Suprapubic skin (tissue), 4 donors: ENCODE measurements around the gene CDNF. TPM values are rescaled to one million over a fixed set of nuclear protein-coding genes. Genes with fewer than 3 reads are reported as not detected.

ENCODE experiments used
- DNase-seq, 2 donors: peaks; one replicate each; pipeline ENCODE4 v3.0.0-alpha.2; 2019; ENCODE audit warnings: low spot score in 2 of 2
- H3K27ac ChIP-seq: fragments of 200-600 bp; sonication (generic); one replicate; pipeline ENCODE4 v1.5.1; 2019
- H3K27me3 ChIP-seq: fragments of 200-600 bp; sonication (generic); one replicate; pipeline ENCODE4 v1.5.1; 2019
- H3K36me3 ChIP-seq: fragments of 200-600 bp; sonication (generic); one replicate; pipeline ENCODE4 v1.5.1; 2019
- H3K4me1 ChIP-seq: fragments of 200-600 bp; sonication (generic); one replicate; pipeline ENCODE4 v1.5.1; 2019
- H3K4me3 ChIP-seq: fragments of 200-600 bp; sonication (generic); one replicate; pipeline ENCODE4 v1.5.1; 2019; ENCODE audit warnings: mild to moderate bottlenecking
- H3K9me3 ChIP-seq: fragments of 200-600 bp; sonication (generic); one replicate; pipeline ENCODE4 v1.5.1; 2019
- EP300 ChIP-seq: sonication (generic); formaldehyde crosslinking; IDR thresholded peaks from one replicate; pipeline ENCODE4 v1.6.1; 2017; ENCODE audit warnings: antibody characterized with exemption
- POLR2A ChIP-seq, 2 donors: fragments of 450-650 bp; IDR thresholded peaks; one replicate each; pipeline ENCODE4 v1.6.1; 2017; ENCODE audit warnings: antibody characterized with exemption in 2 of 2, mild to moderate bottlenecking in 2 of 2, moderate library complexity in 2 of 2
- POLR2AphosphoS5 ChIP-seq, 3 donors: sonication (generic); formaldehyde crosslinking; IDR thresholded peaks; one replicate each; pipeline ENCODE4 v1.6.1; 2017; ENCODE audit warnings: antibody characterized with exemption in 3 of 3
- WGBS: methylation state at CpG from one replicate; pipeline ENCODE4 v1.1.5; 2018; 5-methylcytosine and 5-hydroxymethylcytosine counted together
- total RNA-seq, 4 donors: library from RNA; depleted of rRNA; stranded (reverse); fragments of >200 nt; gene quantifications; one replicate each; pipeline ENCODE4 v1.1.0, GENCODE V29; 2016
- TF ChIP-seq, protein P1 (sequence below), 2 donors: fragments of 200-600 bp in 1 of 2; fragments of 450-650 bp in 1 of 2; sonication (generic) in 1 of 2; IDR thresholded peaks; one replicate each; pipeline ENCODE4 v1.5.1; 2016 to 2019; ENCODE audit warnings: antibody characterized with exemption in 2 of 2, mild to moderate bottlenecking in 1 of 2, moderate library complexity in 1 of 2

Gene CDNF
- total RNA-seq, 4 donors from 2014 or later: 2.3 to 5.3 (median 4.3) TPM

DNA sequence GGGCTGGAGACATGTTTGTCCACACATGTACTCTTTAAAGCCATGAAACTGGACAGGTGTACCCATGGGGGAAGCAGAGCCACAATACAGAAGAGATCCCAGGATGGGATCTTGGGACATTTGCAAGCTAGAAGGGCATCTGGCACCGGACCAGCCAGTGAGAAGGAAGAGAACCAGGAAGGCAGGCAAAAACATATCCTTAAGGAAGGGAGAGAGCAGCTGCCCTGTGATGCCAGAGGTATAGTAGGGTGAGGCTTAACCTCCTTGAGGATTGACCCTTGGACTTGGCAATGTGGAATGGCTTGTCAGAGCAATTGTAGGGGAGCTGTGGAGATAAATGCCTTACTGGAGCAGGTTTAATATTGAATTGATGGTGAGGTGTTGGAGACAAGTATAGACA, 23.0 kb upstream of the CDNF start:
- H3K4me1 ChIP-seq: no peaks in the 10 kb centered on the region
- H3K27ac ChIP-seq: no peak overlapping the region
- H3K9me3 ChIP-seq: no peaks in the 10 kb centered on the region
- H3K36me3 ChIP-seq: peaks cover 29% of the 10 kb centered on the region
- no peak overlapping the region for H3K4me3 ChIP-seq
- DNase-seq: no peak
- WGBS: 74% methylated on average over 1 of the region's 1 CpG
- H3K27me3 ChIP-seq: no peaks in the 10 kb centered on the region
- no peak for TF ChIP-seq EP300
- no peak for TF ChIP-seq POLR2A (IDR thresholded peaks at IDR 0.05)
- TF ChIP-seq, protein P1, sequence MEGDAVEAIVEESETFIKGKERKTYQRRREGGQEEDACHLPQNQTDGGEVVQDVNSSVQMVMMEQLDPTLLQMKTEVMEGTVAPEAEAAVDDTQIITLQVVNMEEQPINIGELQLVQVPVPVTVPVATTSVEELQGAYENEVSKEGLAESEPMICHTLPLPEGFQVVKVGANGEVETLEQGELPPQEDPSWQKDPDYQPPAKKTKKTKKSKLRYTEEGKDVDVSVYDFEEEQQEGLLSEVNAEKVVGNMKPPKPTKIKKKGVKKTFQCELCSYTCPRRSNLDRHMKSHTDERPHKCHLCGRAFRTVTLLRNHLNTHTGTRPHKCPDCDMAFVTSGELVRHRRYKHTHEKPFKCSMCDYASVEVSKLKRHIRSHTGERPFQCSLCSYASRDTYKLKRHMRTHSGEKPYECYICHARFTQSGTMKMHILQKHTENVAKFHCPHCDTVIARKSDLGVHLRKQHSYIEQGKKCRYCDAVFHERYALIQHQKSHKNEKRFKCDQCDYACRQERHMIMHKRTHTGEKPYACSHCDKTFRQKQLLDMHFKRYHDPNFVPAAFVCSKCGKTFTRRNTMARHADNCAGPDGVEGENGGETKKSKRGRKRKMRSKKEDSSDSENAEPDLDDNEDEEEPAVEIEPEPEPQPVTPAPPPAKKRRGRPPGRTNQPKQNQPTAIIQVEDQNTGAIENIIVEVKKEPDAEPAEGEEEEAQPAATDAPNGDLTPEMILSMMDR (IDR thresholded peaks at IDR 0.05): no peak
- no peak for TF ChIP-seq POLR2AphosphoS5 (IDR thresholded peaks at IDR 0.05)

DNA sequence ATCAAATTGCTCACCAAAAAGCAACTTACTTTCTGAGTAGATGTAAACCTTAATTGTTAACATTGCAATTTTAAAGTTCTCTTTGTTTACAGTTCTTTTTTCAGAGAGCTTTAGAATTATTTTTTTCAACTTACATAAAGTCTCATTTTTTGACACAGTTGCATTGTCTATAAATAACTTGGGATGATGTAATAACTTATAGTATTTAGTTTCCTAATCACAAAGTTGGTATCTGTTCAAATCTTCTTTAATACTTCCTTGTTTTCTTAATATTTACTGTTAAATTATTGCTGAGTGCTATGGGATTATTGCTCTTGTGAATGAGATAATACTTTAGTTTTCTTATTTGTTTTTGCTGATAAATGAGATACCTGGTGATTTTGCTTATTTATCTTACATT, 21.9 kb upstream of the CDNF start:
- peaks cover 35% of the 10 kb centered on the region for H3K36me3 ChIP-seq
- H3K4me3 ChIP-seq: no peak overlapping the region
- H3K4me1 ChIP-seq: no peaks in the 10 kb centered on the region
- no peak for TF ChIP-seq POLR2AphosphoS5 (IDR thresholded peaks at IDR 0.05)
- TF ChIP-seq POLR2A (IDR thresholded peaks at IDR 0.05): no peak
- no peak for TF ChIP-seq EP300
- TF ChIP-seq, protein P1 (IDR thresholded peaks at IDR 0.05): no peak
- H3K9me3 ChIP-seq: no peaks in the 10 kb centered on the region
- no peak for DNase-seq
- H3K27ac ChIP-seq: no peak overlapping the region
- no peaks in the 10 kb centered on the region for H3K27me3 ChIP-seq

DNA sequence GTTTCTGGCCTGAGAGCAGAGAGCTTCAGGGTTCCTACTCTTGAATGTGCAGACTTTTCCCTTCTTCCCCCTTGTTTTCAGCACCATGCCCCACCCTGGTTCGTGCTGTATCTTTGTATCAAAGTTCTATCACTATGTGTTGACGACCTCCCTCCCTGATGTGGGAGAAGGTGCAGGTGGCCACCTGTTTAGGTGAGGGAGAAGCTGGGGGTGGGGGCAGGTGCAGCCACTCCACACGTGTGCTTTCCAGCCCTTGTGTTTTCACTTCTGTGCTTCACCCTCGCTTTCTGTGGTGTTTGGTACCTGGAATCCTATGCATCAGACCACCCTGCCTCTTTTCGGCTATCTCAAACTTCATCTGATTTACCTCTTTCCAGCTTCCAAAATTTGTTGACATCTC, 21.2 kb upstream of the CDNF start:
- H3K9me3 ChIP-seq: no peaks in the 10 kb centered on the region
- no peaks in the 10 kb centered on the region for H3K27me3 ChIP-seq
- no peaks in the 10 kb centered on the region for H3K4me1 ChIP-seq
- no peak for TF ChIP-seq POLR2A (IDR thresholded peaks at IDR 0.05)
- TF ChIP-seq, protein P1 (IDR thresholded peaks at IDR 0.05): no peak
- TF ChIP-seq POLR2AphosphoS5 (IDR thresholded peaks at IDR 0.05): no peak
- no peak for TF ChIP-seq EP300
- peaks cover 41% of the 10 kb centered on the region for H3K36me3 ChIP-seq
- no peak overlapping the region for H3K4me3 ChIP-seq
- 81% methylated on average over 5 of the region's 5 CpGs for WGBS
- no peak for DNase-seq
- H3K27ac ChIP-seq: no peak overlapping the region

DNA sequence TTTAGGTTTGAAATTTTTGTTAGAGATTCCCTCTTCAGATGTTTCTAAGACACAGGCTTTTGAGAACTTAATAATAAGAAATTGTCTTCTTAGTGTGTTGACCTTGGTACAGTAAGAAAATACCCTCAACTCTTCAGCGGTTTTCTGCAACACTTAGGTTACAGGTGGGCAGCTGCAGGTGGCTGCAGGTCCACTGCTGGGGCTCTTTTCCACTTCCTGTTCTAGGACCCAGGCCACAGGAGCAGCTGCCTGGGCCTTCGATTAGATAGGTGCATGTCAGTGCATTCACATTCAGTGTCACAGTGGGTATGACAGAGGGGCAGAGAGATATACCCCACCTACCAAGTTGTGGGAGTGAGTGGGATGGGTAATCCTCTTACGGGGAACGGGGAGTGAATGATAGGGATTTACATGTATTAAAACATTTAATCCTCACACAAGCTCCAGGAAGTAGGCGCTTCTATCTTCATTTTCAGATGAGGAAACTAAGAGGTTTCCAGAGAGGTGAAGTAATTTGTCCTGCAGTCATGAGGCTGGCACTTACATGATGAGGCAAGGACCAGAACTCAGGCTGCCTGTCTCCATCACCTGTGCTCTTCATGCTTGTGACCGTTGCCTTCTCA, 20.6 kb upstream of the CDNF start:
- no peaks in the 10 kb centered on the region for H3K4me1 ChIP-seq
- H3K27me3 ChIP-seq: no peaks in the 10 kb centered on the region
- DNase-seq: no peak
- H3K27ac ChIP-seq: no peak overlapping the region
- no peaks in the 10 kb centered on the region for H3K9me3 ChIP-seq
- WGBS: 91% methylated on average over 6 of the region's 6 CpGs
- TF ChIP-seq, protein P1 (IDR thresholded peaks at IDR 0.05): no peak
- no peak for TF ChIP-seq POLR2AphosphoS5 (IDR thresholded peaks at IDR 0.05)
- no peak for TF ChIP-seq POLR2A (IDR thresholded peaks at IDR 0.05)
- no peak for TF ChIP-seq EP300
- no peak overlapping the region for H3K4me3 ChIP-seq
- peaks cover 41% of the 10 kb centered on the region for H3K36me3 ChIP-seq

DNA sequence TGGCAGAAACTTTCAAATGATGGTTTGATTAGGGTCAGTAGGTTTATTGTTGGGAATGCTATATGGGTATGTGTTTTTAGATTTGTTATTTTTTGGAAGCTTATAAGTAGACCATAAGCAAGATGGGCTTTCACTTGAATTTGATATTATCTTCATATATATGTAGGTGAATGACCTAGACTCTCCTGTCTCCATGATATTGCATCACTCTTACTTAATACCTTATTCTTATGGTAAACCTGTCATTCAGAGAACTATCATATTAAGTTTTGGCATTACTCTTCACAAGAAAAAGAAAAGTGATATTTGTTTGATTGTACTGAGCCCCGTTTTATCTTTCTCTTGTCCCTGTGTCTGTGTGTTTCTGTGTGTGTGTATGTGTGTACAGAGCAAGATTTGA, 17.6 kb upstream of the CDNF start:
- WGBS: 94% methylated on average over 1 of the region's 1 CpG
- Histone ChIP-seq H3K4me3 (no peak overlapping the region), H3K9me3 (no peaks in the 10 kb centered on the region), H3K27ac (no peak overlapping the region), H3K4me1 (no peaks in the 10 kb centered on the region), H3K27me3 (no peaks in the 10 kb centered on the region), H3K36me3 (peaks cover 35% of the 10 kb centered on the region)
- no peak for DNase-seq
- TF ChIP-seq, protein P1 (IDR thresholded peaks at IDR 0.05): no peak
- TF ChIP-seq POLR2AphosphoS5 (IDR thresholded peaks at IDR 0.05) (no peak), EP300 (no peak), POLR2A (IDR thresholded peaks at IDR 0.05) (no peak)
